ENCODE measurements around the gene COPE.

DNA sequence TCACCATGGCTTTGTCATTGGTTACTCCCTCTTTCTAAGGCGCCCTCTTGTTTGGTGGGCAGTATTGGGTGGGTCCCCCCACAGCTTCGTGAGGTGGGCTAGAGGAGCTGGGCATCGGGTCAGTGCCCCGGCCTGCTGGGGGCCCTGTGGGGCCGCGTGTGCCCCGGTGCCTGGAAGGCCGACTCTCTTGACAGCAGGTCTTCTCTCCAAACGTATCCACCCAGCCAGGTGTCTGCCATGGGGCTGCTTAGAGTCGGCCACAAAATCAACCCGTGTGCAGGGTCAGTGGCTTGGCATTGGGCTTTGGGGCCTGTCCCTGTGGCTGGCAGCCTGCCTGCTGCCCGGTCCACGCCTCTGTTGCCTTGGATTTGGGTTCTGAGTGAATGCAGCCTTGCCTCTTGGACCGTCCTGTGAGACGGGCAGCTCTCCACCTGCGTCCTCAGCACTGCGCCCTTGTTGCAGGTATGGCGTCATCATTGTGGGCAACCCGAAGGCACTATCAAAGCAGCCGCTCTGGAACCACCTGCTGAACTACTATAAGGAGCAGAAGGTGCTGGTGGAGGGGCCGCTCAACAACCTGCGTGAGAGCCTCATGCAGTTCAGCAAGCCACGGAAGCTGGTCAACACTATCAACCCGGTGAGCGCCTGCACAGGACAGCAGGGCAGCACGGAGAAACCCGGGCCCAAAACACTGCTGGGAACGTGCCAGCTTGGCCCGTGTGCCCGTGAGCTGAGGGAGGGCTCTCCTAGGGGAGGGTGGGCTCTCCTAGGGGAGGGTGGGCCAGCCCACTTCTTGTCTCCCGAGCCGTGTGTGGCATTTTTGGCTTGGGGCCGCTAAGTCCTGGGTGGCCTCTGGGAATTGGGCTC, 56.0 kb downstream of the COPE start:
- no peak for TF ChIP-seq EZH2phosphoT487 (IDR thresholded peaks at IDR 0.05; ENCODE audit: insufficient read depth, low read depth)
- TF ChIP-seq EZH2 (IDR thresholded peaks at IDR 0.05; ENCODE audit: insufficient read depth, poor library complexity, severe bottlenecking): no peak

All from GM23248 (cell line).